Daoy (cell line): ENCODE data around the gene ENPP6. TPM values are rescaled to one million over a fixed set of nuclear protein-coding genes. Genes with fewer than 3 reads are reported as not detected.
A peak's percentile ranks its signal among the peaks of the same experiment; 100 is the strongest.
"Not testable (repeated sequence)": the region's sequence is repeated elsewhere in the genome, so short reads cannot be mapped to it uniquely, and the experiment has no call there.

Experiments
- DNase-seq: peaks from one replicate; pipeline ENCODE4 v3.0.0-alpha.2; 2015; ENCODE audit warnings: low read depth
- total RNA-seq: library from RNA; depleted of rRNA; stranded (reverse); fragments of >200 nt; shearing (Covaris generic); gene quantifications from 2 replicates; pipeline ENCODE4 v1.2.3, GENCODE V29; 2014

Gene ENPP6
- total RNA-seq, 1 experiment from 2014 or later: 0.17 TPM

GRCh38 chr4:184235526-184235925, 17.9 kb upstream of the ENPP6 start:
- no peak for DNase-seq

- DNase-seq: no peak
Observed at GRCh38 chr4:184234155-184234554, 16.5 kb upstream of the ENPP6 start.

- DNase-seq: no peak
Observed at GRCh38 chr4:184232975-184233374, 15.3 kb upstream of the ENPP6 start.

- DNase-seq: no peak
Observed at GRCh38 chr4:184232202-184232601, 14.5 kb upstream of the ENPP6 start.

- DNase-seq: no peak
Observed at GRCh38 chr4:184231573-184231972, 13.9 kb upstream of the ENPP6 start.

- no peak for DNase-seq
Observed at GRCh38 chr4:184228056-184228705, 10.5 kb upstream of the ENPP6 start.

GRCh38 chr4:184216515-184216914, 1.2 kb downstream of the ENPP6 start:
- DNase-seq: no peak

GRCh38 chr4:184215709-184216328, 1.9 kb downstream of the ENPP6 start:
- no peak for DNase-seq

GRCh38 chr4:184214931-184215330, 2.7 kb downstream of the ENPP6 start:
- no peak for DNase-seq

GRCh38 chr4:184207734-184208607, 9.7 kb downstream of the ENPP6 start:
- DNase-seq: not testable (repeated sequence)

- DNase-seq: no peak
Observed at GRCh38 chr4:184205243-184205642, 12.4 kb downstream of the ENPP6 start.

- no peak for DNase-seq
Observed at GRCh38 chr4:184203300-184203699, 14.4 kb downstream of the ENPP6 start.

- no peak for DNase-seq
Observed at GRCh38 chr4:184201179-184201578, 16.5 kb downstream of the ENPP6 start.

GRCh38 chr4:184200296-184200695, 17.4 kb downstream of the ENPP6 start:
- DNase-seq: no peak

- DNase-seq: no peak
Observed at GRCh38 chr4:184199780-184200179, 17.9 kb downstream of the ENPP6 start.

- no peak for DNase-seq
Observed at GRCh38 chr4:184198190-184198589, 19.5 kb downstream of the ENPP6 start.

GRCh38 chr4:184197536-184198082, 20.1 kb downstream of the ENPP6 start:
- DNase-seq: no peak

- DNase-seq: no peak
Observed at GRCh38 chr4:184196730-184197385, 20.8 kb downstream of the ENPP6 start.

GRCh38 chr4:184193556-184194525, 23.8 kb downstream of the ENPP6 start:
- DNase-seq: peak; percentile 7

GRCh38 chr4:184192933-184193332, 24.7 kb downstream of the ENPP6 start:
- no peak for DNase-seq

- no peak for DNase-seq
Observed at GRCh38 chr4:184191267-184191666, 26.4 kb downstream of the ENPP6 start.
